SH-SY5Y (cell line): ENCODE data around the gene RTN4.

Source experiments
- GATA2 ChIP-seq: IDR thresholded peaks from 2 replicates; pipeline ENCODE4 v1.6.1; 2011; ENCODE audit warnings: mild to moderate bottlenecking, low read depth, low read length
- GATA3 ChIP-seq: IDR thresholded peaks from 2 replicates; pipeline ENCODE4 v1.6.1; 2011; ENCODE audit warnings: low read depth, mild to moderate bottlenecking, low read length, moderate library complexity

GRCh38 chr2:55033921-55034320 lies 16.3 kb downstream of the RTN4 start:
- TF ChIP-seq GATA2 (no peak), GATA3 (no peak)
